ENCODE measurements around the gene SPATA18. TPM values are rescaled to one million over a fixed set of nuclear protein-coding genes. Genes with fewer than 3 reads are reported as not detected.

Gene SPATA18, protein sequence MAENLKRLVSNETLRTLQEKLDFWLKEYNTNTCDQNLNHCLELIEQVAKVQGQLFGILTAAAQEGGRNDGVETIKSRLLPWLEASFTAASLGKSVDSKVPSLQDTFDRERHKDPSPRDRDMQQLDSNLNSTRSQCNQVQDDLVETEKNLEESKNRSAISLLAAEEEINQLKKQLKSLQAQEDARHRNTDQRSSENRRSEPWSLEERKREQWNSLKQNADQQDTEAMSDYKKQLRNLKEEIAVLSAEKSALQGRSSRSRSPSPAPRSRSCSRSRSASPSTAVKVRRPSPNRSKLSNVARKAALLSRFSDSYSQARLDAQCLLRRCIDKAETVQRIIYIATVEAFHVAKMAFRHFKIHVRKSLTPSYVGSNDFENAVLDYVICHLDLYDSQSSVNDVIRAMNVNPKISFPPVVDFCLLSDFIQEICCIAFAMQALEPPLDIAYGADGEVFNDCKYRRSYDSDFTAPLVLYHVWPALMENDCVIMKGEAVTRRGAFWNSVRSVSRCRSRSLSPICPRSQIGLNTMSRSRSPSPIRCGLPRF
- total RNA-seq: under 1 TPM in 1 of 5 experiments, not detected in 4; 0.34 TPM
- polyA plus RNA-seq: not detected
- not detected for total RNA-seq

- Mint-ChIP-seq H3K27me3 (peaks cover 50 to 74% (median 67%) of the 10 kb centered on the region in 5 donors), H3K4me1 (peaks cover 0 to 19% (median 12%) of the 10 kb centered on the region in 7 donors), H3K27ac (no peak within 1 kb of the TSS), H3K9me3 (peaks cover 0 to 2% (median 0%) of the 10 kb centered on the region in 11 donors), H3K36me3 (no peaks in the 10 kb centered on the region), H3K4me3 (peak within 1 kb of the TSS; percentile 44 to 78 (median 68))
- Histone ChIP-seq H3K9me3 (ENCODE audit: control insufficient read depth in 2 of 3, low read length in 3 of 3) (no peaks in the 10 kb centered on the region), H3K36me3 (ENCODE audit: control insufficient read depth in 2 of 3, insufficient read depth in 3 of 3, low read length in 3 of 3) (no peaks in the 10 kb centered on the region), H3K27me3 (ENCODE audit: control insufficient read depth in 2 of 2, insufficient read depth in 2 of 2, low read length in 2 of 2) (peaks cover 3 to 11% of the 10 kb centered on the region in 2 donors), H3K4me1 (ENCODE audit: control insufficient read depth in 2 of 2, insufficient read depth in 2 of 2, low read length in 2 of 2) (peaks cover 0 to 8% of the 10 kb centered on the region in 2 donors), H3K27ac (ENCODE audit: low read depth, low read length) (no peak within 1 kb of the TSS), H3K4me3 (ENCODE audit: low read length) (no peak within 1 kb of the TSS)
- intact Hi-C loops (cut with micrococcal nuclease): no loop called here
- no peak for DNase-seq
- CTCF ChIA-PET: interaction anchor here (0.7 kb wide), 1 partner anchor 1758 kb away, joined by 3 read pairs; no protein-coding TSS in a partner anchor
- ATAC-seq: peak; percentile 58
- POLR2A ChIA-PET: no interaction called here
Measured at GRCh38 chr4:52051213-52051614, at the start of gene SPATA18. SPATA18 (plus strand) TSS chr4:52051304; CDS start chr4:52051705, 401 bp downstream.

DNA sequence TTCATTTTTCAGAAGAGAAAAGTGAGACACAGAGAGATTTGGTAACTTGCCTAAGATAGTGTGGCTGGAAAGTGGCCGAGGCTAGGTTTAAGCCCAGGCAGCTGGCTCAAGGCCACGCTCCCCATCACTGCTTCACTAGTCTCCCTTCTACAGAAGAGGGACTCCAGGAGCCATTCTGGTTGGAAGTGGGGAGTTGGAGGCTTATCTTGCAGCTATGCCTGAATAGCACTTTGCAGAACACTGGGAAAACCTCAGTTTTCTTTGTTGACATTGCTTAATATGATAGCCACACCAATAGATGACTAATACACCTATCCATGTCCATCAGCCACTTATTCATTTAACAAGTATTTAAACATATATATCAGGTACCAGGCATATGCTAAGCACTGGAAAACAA lies 49.5 kb upstream of the SPATA18 start:
- no peak for ATAC-seq
- no peaks in the 10 kb centered on the region for H3K36me3 Mint-ChIP-seq
- peaks cover 0 to 9% (median 4%) of the 10 kb centered on the region in 5 donors for H3K27me3 Mint-ChIP-seq
- H3K27ac ChIP-seq (ENCODE audit: low read depth, low read length): no peak overlapping the region
- H3K4me1 ChIP-seq (ENCODE audit: control insufficient read depth in 2 of 2, insufficient read depth in 2 of 2, low read length in 2 of 2): no peaks in the 10 kb centered on the region
- H3K4me1 Mint-ChIP-seq: no peaks in the 10 kb centered on the region
- no peaks in the 10 kb centered on the region for H3K9me3 Mint-ChIP-seq
- no peak overlapping the region for H3K27ac Mint-ChIP-seq
- no peak overlapping the region for H3K4me3 ChIP-seq (ENCODE audit: low read length)
- intact Hi-C loops (cut with micrococcal nuclease): no loop called here
- H3K9me3 ChIP-seq (ENCODE audit: control insufficient read depth in 2 of 3, low read length in 3 of 3): no peaks in the 10 kb centered on the region
- H3K27me3 ChIP-seq (ENCODE audit: control insufficient read depth in 2 of 2, insufficient read depth in 2 of 2, low read length in 2 of 2): no peaks in the 10 kb centered on the region
- CTCF ChIA-PET: no interaction called here
- POLR2A ChIA-PET: no interaction called here
- H3K36me3 ChIP-seq (ENCODE audit: control insufficient read depth in 2 of 3, insufficient read depth in 3 of 3, low read length in 3 of 3): no peaks in the 10 kb centered on the region
- H3K4me3 Mint-ChIP-seq: no peak overlapping the region
- DNase-seq: no peak

DNA sequence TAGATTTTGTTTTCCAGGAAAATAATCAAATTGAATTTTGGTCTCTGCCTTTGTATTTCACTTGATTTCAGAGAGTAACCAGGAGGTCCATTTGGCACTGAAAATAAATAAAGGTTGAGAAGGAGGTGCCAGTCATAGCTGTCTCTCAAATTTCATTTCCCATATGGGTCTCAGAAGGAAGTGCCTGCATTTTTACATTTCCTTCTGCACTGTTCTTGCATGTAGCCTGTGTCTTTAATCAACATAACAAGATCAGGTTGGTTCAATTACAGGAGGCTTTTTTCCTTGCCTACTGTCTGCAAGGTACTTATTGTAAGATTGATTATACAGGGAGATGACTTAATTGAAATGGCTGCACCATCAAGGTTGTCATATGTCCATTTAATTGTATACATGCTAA lies 46.7 kb upstream of the SPATA18 start:
- Histone ChIP-seq H3K9me3 (ENCODE audit: control insufficient read depth in 2 of 3, low read length in 3 of 3) (no peaks in the 10 kb centered on the region), H3K27me3 (ENCODE audit: control insufficient read depth in 2 of 2, insufficient read depth in 2 of 2, low read length in 2 of 2) (no peaks in the 10 kb centered on the region), H3K4me3 (ENCODE audit: low read length) (no peak overlapping the region), H3K27ac (ENCODE audit: low read depth, low read length) (no peak overlapping the region), H3K36me3 (ENCODE audit: control insufficient read depth in 2 of 3, insufficient read depth in 3 of 3, low read length in 3 of 3) (no peaks in the 10 kb centered on the region), H3K4me1 (ENCODE audit: control insufficient read depth in 2 of 2, insufficient read depth in 2 of 2, low read length in 2 of 2) (no peaks in the 10 kb centered on the region)
- ATAC-seq (no peak), DNase-seq (no peak)
- no peaks in the 10 kb centered on the region for H3K9me3 Mint-ChIP-seq
- H3K4me3 Mint-ChIP-seq: no peak overlapping the region
- no peaks in the 10 kb centered on the region for H3K4me1 Mint-ChIP-seq
- ChIA-PET CTCF (no interaction called here), POLR2A (no interaction called here)
- H3K36me3 Mint-ChIP-seq: no peaks in the 10 kb centered on the region
- H3K27me3 Mint-ChIP-seq: no peaks in the 10 kb centered on the region
- intact Hi-C loops (cut with micrococcal nuclease): no loop called here
- H3K27ac Mint-ChIP-seq: no peak overlapping the region

GRCh38 chr4:52005604-52006273 lies 45.4 kb upstream of the SPATA18 start:
- POLR2A ChIA-PET: no interaction called here
- intact Hi-C loops (cut with micrococcal nuclease): no loop called here
- H3K9me3 ChIP-seq (ENCODE audit: control insufficient read depth in 2 of 3, low read length in 3 of 3): no peaks in the 10 kb centered on the region
- no peaks in the 10 kb centered on the region for H3K4me1 ChIP-seq (ENCODE audit: control insufficient read depth in 2 of 2, insufficient read depth in 2 of 2, low read length in 2 of 2)
- no peak overlapping the region for H3K4me3 ChIP-seq (ENCODE audit: low read length)
- Mint-ChIP-seq H3K4me1 (no peaks in the 10 kb centered on the region), H3K9me3 (no peaks in the 10 kb centered on the region), H3K27ac (no peak overlapping the region), H3K36me3 (no peaks in the 10 kb centered on the region), H3K27me3 (no peaks in the 10 kb centered on the region), H3K4me3 (no peak overlapping the region)
- DNase-seq (no peak), ATAC-seq (no peak)
- no peak overlapping the region for H3K27ac ChIP-seq (ENCODE audit: low read depth, low read length)
- H3K27me3 ChIP-seq (ENCODE audit: control insufficient read depth in 2 of 2, insufficient read depth in 2 of 2, low read length in 2 of 2): no peaks in the 10 kb centered on the region
- CTCF ChIA-PET: no interaction called here
- H3K36me3 ChIP-seq (ENCODE audit: control insufficient read depth in 2 of 3, insufficient read depth in 3 of 3, low read length in 3 of 3): no peaks in the 10 kb centered on the region

DNA sequence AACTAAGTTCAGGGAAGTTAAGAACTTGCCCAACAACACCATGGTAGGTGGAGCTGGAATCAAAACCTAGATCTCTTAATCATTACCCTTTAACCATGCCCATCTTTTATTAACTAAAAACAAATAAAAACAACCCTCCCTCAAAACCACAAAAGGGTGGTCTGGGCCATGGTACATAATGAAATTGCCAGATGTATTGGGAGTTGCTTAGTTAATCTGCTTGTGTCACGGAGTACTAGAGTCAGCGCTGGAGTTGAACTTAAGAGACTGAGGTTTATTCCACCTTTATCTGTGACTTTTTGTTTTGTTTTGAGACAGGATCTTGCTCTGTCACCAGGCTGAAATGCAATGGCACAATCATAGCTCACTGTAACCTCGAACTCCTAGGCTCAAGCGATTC lies 44.2 kb upstream of the SPATA18 start:
- H3K27me3 ChIP-seq (ENCODE audit: control insufficient read depth in 2 of 2, insufficient read depth in 2 of 2, low read length in 2 of 2): no peaks in the 10 kb centered on the region
- Mint-ChIP-seq H3K4me1 (no peaks in the 10 kb centered on the region), H3K4me3 (no peak overlapping the region), H3K27me3 (no peaks in the 10 kb centered on the region), H3K9me3 (no peaks in the 10 kb centered on the region), H3K36me3 (no peaks in the 10 kb centered on the region), H3K27ac (no peak overlapping the region)
- ATAC-seq (no peak), DNase-seq (no peak)
- POLR2A ChIA-PET: no interaction called here
- H3K4me3 ChIP-seq (ENCODE audit: low read length): no peak overlapping the region
- no peaks in the 10 kb centered on the region for H3K36me3 ChIP-seq (ENCODE audit: control insufficient read depth in 2 of 3, insufficient read depth in 3 of 3, low read length in 3 of 3)
- H3K4me1 ChIP-seq (ENCODE audit: control insufficient read depth in 2 of 2, insufficient read depth in 2 of 2, low read length in 2 of 2): no peaks in the 10 kb centered on the region
- no peak overlapping the region for H3K27ac ChIP-seq (ENCODE audit: low read depth, low read length)
- no peaks in the 10 kb centered on the region for H3K9me3 ChIP-seq (ENCODE audit: control insufficient read depth in 2 of 3, low read length in 3 of 3)
- CTCF ChIA-PET: no interaction called here
- intact Hi-C loops (cut with micrococcal nuclease): no loop called here

GRCh38 chr4:52010986-52011385 lies 40.1 kb upstream of the SPATA18 start:
- POLR2A ChIA-PET: no interaction called here
- Mint-ChIP-seq H3K9me3 (no peaks in the 10 kb centered on the region), H3K4me1 (no peaks in the 10 kb centered on the region), H3K27ac (no peak overlapping the region), H3K36me3 (no peaks in the 10 kb centered on the region), H3K27me3 (no peaks in the 10 kb centered on the region), H3K4me3 (no peak overlapping the region)
- ATAC-seq (no peak), DNase-seq (no peak)
- intact Hi-C loops (cut with micrococcal nuclease): no loop called here
- H3K9me3 ChIP-seq (ENCODE audit: control insufficient read depth in 2 of 3, low read length in 3 of 3): no peaks in the 10 kb centered on the region
- H3K4me3 ChIP-seq (ENCODE audit: low read length): no peak overlapping the region
- H3K36me3 ChIP-seq (ENCODE audit: control insufficient read depth in 2 of 3, insufficient read depth in 3 of 3, low read length in 3 of 3): no peaks in the 10 kb centered on the region
- no peaks in the 10 kb centered on the region for H3K27me3 ChIP-seq (ENCODE audit: control insufficient read depth in 2 of 2, insufficient read depth in 2 of 2, low read length in 2 of 2)
- H3K27ac ChIP-seq (ENCODE audit: low read depth, low read length): no peak overlapping the region
- CTCF ChIA-PET: no interaction called here
- H3K4me1 ChIP-seq (ENCODE audit: control insufficient read depth in 2 of 2, insufficient read depth in 2 of 2, low read length in 2 of 2): no peaks in the 10 kb centered on the region
